CD8-positive, alpha-beta memory T cell (primary cell): ENCODE data around the gene ADAMTS13. TPM values are rescaled to one million over a fixed set of nuclear protein-coding genes. Genes with fewer than 3 reads are reported as not detected.

ENCODE experiments used
- CTCF ChIA-PET: fragments of 350-600 bp; sonication (Branson Sonifier 250); formaldehyde crosslinking; loops from one replicate; lab custom pipeline; 2021; ENCODE audit warnings: antibody characterized with exemption; lab: Charles Lee
- POLR2A ChIA-PET: fragments of 350-600 bp; sonication (Branson Sonifier 250); formaldehyde crosslinking; loops from one replicate; lab custom pipeline; 2021; ENCODE audit warnings: antibody characterized with exemption; lab: Charles Lee
- DNase-seq, 5 donors: peaks; one replicate each; pipeline versions ENCODE4 v3.0.0 to v3.0.0-alpha.2; 2020 to 2022; ENCODE audit warnings: mixed read lengths in 1 of 5
- H3K27ac ChIP-seq: one replicate; pipeline ENCODE4 v1.7.0; 2013; ENCODE audit warnings: low read depth, mild to moderate bottlenecking, low read length, moderate library complexity
- H3K27me3 ChIP-seq: 2 replicates; pipeline ENCODE4 v1.7.0; 2013; ENCODE audit warnings: low read length, mild to moderate bottlenecking; ENCODE audit not compliant: insufficient read depth, poor library complexity, severe bottlenecking
- H3K36me3 ChIP-seq: 2 replicates; pipeline ENCODE4 v1.7.0; 2013; ENCODE audit warnings: mild to moderate bottlenecking, low read length, moderate library complexity; ENCODE audit not compliant: insufficient read depth
- H3K4me1 ChIP-seq: 2 replicates; pipeline ENCODE4 v1.7.0; 2013; ENCODE audit warnings: mild to moderate bottlenecking, low read length, moderate library complexity; ENCODE audit not compliant: insufficient read depth
- H3K4me3 ChIP-seq: 2 replicates; pipeline ENCODE4 v1.7.0; 2013; ENCODE audit warnings: mild to moderate bottlenecking, low read length
- H3K9me3 ChIP-seq: 2 replicates; pipeline ENCODE4 v1.7.0; 2013; ENCODE audit warnings: mild to moderate bottlenecking, low read length
- H3K27ac Mint-ChIP-seq, 8 donors: one replicate each; pipeline ENCODE4 v1.8.0; 2020 to 2021; ENCODE audit warnings: mixed read lengths in 8 of 8, mild to moderate bottlenecking in 6 of 8, inconsistent platforms in 3 of 8, moderate library complexity in 3 of 8
- H3K27me3 Mint-ChIP-seq, 2 donors: one replicate each; pipeline ENCODE4 v1.8.0; 2020 to 2021; ENCODE audit warnings: mixed read lengths in 2 of 2, mild to moderate bottlenecking in 1 of 2, moderate library complexity in 1 of 2
- H3K36me3 Mint-ChIP-seq, 3 donors: one replicate each; pipeline ENCODE4 v1.8.0; 2020 to 2021; ENCODE audit warnings: mixed read lengths in 3 of 3, inconsistent platforms in 1 of 3, mild to moderate bottlenecking in 1 of 3
- H3K4me1 Mint-ChIP-seq, 3 donors: one replicate each; pipeline ENCODE4 v1.8.0; 2020 to 2021; ENCODE audit warnings: mixed read lengths in 3 of 3, inconsistent platforms in 1 of 3, mild to moderate bottlenecking in 1 of 3
- H3K4me3 Mint-ChIP-seq, 7 donors: one replicate each; pipeline ENCODE4 v1.8.0; 2020 to 2021; ENCODE audit warnings: mixed read lengths in 7 of 7, mild to moderate bottlenecking in 6 of 7, moderate library complexity in 4 of 7, inconsistent platforms in 2 of 7
- H3K9me3 Mint-ChIP-seq, 5 donors: one replicate each; pipeline ENCODE4 v1.8.0; 2020 to 2022; ENCODE audit warnings: mixed read lengths in 5 of 5, mild to moderate bottlenecking in 3 of 5, moderate library complexity in 2 of 5, inconsistent platforms in 1 of 5
- polyA plus RNA-seq: library from polyadenylated mRNA; unstranded; fragments of 300-500 nt; fragmentation: Illumina TruSeq; gene quantifications from one replicate; pipeline ENCODE4 v1.2.3, GENCODE V29; 2021
- total RNA-seq, 2 experiments: library from RNA; stranded (reverse); gene quantifications; one replicate each; pipeline ENCODE4 v1.2.3, GENCODE V29; 2021

Gene ADAMTS13
- total and polyA plus RNA-seq, 3 experiments from 2014 or later, result 0.32 to 1.1 (median 1.0) TPM

DNA sequence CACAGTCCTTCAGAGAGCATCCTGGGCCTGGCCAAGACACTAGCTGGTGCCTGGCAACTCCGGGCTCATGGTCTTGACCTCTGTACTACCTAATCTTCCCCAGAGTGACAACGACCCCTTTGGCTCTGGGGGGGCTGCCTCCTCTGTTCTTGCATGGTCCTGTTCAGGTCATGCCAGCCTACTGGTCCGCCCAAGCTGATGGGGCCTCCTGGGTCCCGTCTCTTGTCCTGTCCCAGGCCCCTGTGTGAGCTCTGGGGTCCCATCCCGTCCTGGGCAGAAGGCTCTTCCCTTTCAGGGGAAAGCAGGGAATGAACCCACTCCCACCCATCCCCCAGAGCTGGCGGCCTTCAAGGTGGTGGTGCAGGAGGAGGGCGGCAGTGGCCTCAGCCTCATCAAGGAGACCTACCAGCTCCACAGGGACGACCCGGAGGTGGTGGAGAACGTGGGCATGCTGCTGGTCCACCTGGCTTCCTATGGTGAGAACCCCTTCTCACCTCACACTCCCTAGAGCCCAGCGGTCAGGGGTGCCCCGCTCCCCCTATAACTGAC lies 17.6 kb upstream of the ADAMTS13 start:
- Mint-ChIP-seq H3K27me3 (no peaks in the 10 kb centered on the region), H3K4me1 (peaks cover 6 to 8% (median 7%) of the 10 kb centered on the region in 3 donors), H3K27ac (peak overlapping the region in 1 of 8 donors; percentile 14), H3K9me3 (no peaks in the 10 kb centered on the region), H3K4me3 (no peak overlapping the region), H3K36me3 (peaks cover 6 to 50% (median 8%) of the 10 kb centered on the region in 3 donors)
- no peaks in the 10 kb centered on the region for H3K27me3 ChIP-seq
- peaks cover 19% of the 10 kb centered on the region for H3K36me3 ChIP-seq
- ChIA-PET CTCF (interaction anchor here (0.9 to 2.7 kb wide), 9 partner anchors 13 to 219 kb away, joined by 3 to 17 read pairs (median 3); partner anchors contain the start of genes MED22 and RPL7A), POLR2A (no interaction called here)
- H3K27ac ChIP-seq, result no peak overlapping the region
- DNase-seq, result no peak
- H3K9me3 ChIP-seq, result no peaks in the 10 kb centered on the region
- H3K4me1 ChIP-seq, result no peaks in the 10 kb centered on the region
- H3K4me3 ChIP-seq, result no peak overlapping the region

- Mint-ChIP-seq H3K36me3 (peaks cover 6 to 62% (median 10%) of the 10 kb centered on the region in 3 donors), H3K4me3 (no peak overlapping the region), H3K27me3 (no peaks in the 10 kb centered on the region), H3K9me3 (no peaks in the 10 kb centered on the region), H3K27ac (peak overlapping the region in 2 of 8 donors; percentile 22 to 36), H3K4me1 (peaks cover 6 to 8% (median 7%) of the 10 kb centered on the region in 3 donors)
- no peaks in the 10 kb centered on the region for H3K9me3 ChIP-seq
- H3K27ac ChIP-seq, result no peak overlapping the region
- no peak for DNase-seq
- no peaks in the 10 kb centered on the region for H3K27me3 ChIP-seq
- no peaks in the 10 kb centered on the region for H3K4me1 ChIP-seq
- ChIA-PET POLR2A (no interaction called here), CTCF (interaction anchor here (1.1 to 2.7 kb wide), 4 partner anchors 45 to 80 kb away, joined by 3 to 17 read pairs (median 3); no protein-coding TSS in a partner anchor)
- H3K4me3 ChIP-seq, result no peak overlapping the region
- H3K36me3 ChIP-seq, result peaks cover 32% of the 10 kb centered on the region
These were observed 16.4 kb upstream of the ADAMTS13 start for GRCh38 chr9:133405508-133406438.

DNA sequence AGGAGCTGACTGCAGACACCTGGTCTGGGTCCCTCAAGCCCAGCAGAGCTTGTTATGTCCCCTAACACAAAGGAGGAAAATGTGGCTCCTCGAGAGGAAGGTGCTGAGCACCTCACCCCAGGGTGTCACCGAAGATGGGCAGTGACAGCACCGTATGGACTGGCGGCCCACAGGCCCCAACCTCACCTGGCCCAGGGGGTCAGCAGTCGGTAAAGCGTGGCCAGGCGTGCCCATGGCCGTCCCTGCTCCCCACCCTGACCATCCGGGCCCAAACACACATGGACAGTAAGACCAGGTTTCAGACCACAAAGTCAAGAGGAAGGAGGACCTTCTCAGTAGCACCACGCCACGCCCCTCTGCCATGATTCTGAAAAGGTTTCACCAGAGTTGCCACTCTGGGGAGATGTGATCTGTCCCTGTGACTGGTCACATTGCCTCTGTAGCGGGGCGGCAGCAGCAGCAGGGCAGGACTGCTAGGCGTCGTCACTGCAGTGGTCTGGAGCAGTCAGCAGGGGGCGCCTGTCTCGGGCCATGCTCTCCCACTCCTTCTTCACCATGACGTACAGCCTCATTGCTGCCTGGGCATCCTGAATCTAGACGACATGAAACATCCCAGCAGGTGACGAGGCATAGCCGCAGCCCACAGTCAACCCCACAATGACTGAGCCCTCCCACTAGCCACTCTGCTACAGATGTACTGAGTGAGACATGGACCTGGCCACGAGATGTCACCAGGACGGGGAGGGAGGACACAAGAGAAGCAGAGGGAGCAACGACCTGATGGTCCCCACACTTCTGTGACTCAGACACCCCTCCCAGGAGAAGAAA lies 15.5 kb upstream of the ADAMTS13 start:
- Mint-ChIP-seq H3K4me1 (peaks cover 6 to 8% (median 7%) of the 10 kb centered on the region in 3 donors), H3K27me3 (no peaks in the 10 kb centered on the region), H3K36me3 (peaks cover 6 to 69% (median 13%) of the 10 kb centered on the region in 3 donors), H3K9me3 (no peaks in the 10 kb centered on the region), H3K4me3 (no peak overlapping the region), H3K27ac (peak overlapping the region; percentile 64 to 94 (median 87))
- H3K27me3 ChIP-seq, result no peaks in the 10 kb centered on the region
- CTCF ChIA-PET, result interaction anchor here (1.1 to 2.7 kb wide), 3 partner anchors 46 to 79 kb away, joined by 3 to 17 read pairs (median 3); no protein-coding TSS in a partner anchor
- no peaks in the 10 kb centered on the region for H3K4me1 ChIP-seq
- POLR2A ChIA-PET, result no interaction called here
- peak; percentile 70 to 85 (median 71) for DNase-seq
- no peaks in the 10 kb centered on the region for H3K9me3 ChIP-seq
- no peak overlapping the region for H3K4me3 ChIP-seq
- H3K27ac ChIP-seq, result no peak overlapping the region
- H3K36me3 ChIP-seq, result peaks cover 35% of the 10 kb centered on the region

- Histone ChIP-seq H3K4me3 (no peak overlapping the region), H3K27me3 (no peaks in the 10 kb centered on the region), H3K27ac (no peak overlapping the region), H3K9me3 (no peaks in the 10 kb centered on the region), H3K36me3 (peaks cover 42% of the 10 kb centered on the region), H3K4me1 (no peaks in the 10 kb centered on the region)
- peaks cover 6 to 81% (median 13%) of the 10 kb centered on the region in 3 donors for H3K36me3 Mint-ChIP-seq
- no peak overlapping the region for H3K4me3 Mint-ChIP-seq
- H3K4me1 Mint-ChIP-seq, result peaks cover 6 to 8% (median 7%) of the 10 kb centered on the region in 3 donors
- H3K27ac Mint-ChIP-seq, result peak overlapping the region in 1 of 8 donors; percentile 29
- ChIA-PET POLR2A (no interaction called here), CTCF (no interaction called here)
- DNase-seq, result no peak
- H3K9me3 Mint-ChIP-seq, result no peaks in the 10 kb centered on the region
- no peaks in the 10 kb centered on the region for H3K27me3 Mint-ChIP-seq
These were observed 14.1 kb upstream of the ADAMTS13 start for GRCh38 chr9:133408042-133408441.

- Histone ChIP-seq H3K9me3 (no peaks in the 10 kb centered on the region), H3K36me3 (peaks cover 27% of the 10 kb centered on the region), H3K4me1 (peaks cover 20% of the 10 kb centered on the region), H3K27me3 (no peaks in the 10 kb centered on the region), H3K4me3 (no peak overlapping the region), H3K27ac (no peak overlapping the region)
- Mint-ChIP-seq H3K4me3 (peak overlapping the region in 4 of 7 donors; percentile 89 to 90 (median 89)), H3K27ac (peak overlapping the region in 2 of 8 donors; percentile 47 to 86), H3K36me3 (peaks cover 0 to 64% (median 7%) of the 10 kb centered on the region in 3 donors), H3K27me3 (peaks cover 0 to 1% of the 10 kb centered on the region in 2 donors), H3K4me1 (peaks cover 41 to 59% (median 54%) of the 10 kb centered on the region in 3 donors), H3K9me3 (no peaks in the 10 kb centered on the region)
- no peak for DNase-seq
- POLR2A ChIA-PET, result no interaction called here
- CTCF ChIA-PET, result interaction anchor here (1.5 kb wide), 1 partner anchor 73 kb away, joined by 3 read pairs; no protein-coding TSS in a partner anchor
These were observed 7.0 kb upstream of the ADAMTS13 start for GRCh38 chr9:133415170-133415569.

- H3K4me3 ChIP-seq, result peak within 1 kb of the TSS; percentile 75
- no peaks in the 10 kb centered on the region for H3K9me3 ChIP-seq
These were observed 4.4 kb upstream of the ADAMTS13 start, which contains the start of gene REXO4 for GRCh38 chr9:133417541-133418461. REXO4 (minus strand) TSS chr9:133418010; CDS start chr9:133417844, 166 bp downstream.

More at GRCh38 chr9:133417541-133418461, 4.4 kb upstream of the ADAMTS13 start, which contains the start of gene REXO4:
- H3K27ac ChIP-seq, result peak within 1 kb of the TSS; percentile 87
- H3K27ac Mint-ChIP-seq, result peak within 1 kb of the TSS; percentile 84 to 96 (median 91)
- peaks cover 20% of the 10 kb centered on the region for H3K4me1 ChIP-seq
- H3K27me3 ChIP-seq, result no peaks in the 10 kb centered on the region
- peaks cover 10% of the 10 kb centered on the region for H3K36me3 ChIP-seq
- ChIA-PET CTCF (interaction anchor here (1.1 to 2.1 kb wide), 3 partner anchors 13 to 60 kb away, joined by 3 to 6 read pairs (median 4); partner anchors contain the start of gene CACFD1), POLR2A (interaction anchor here (1.0 to 1.2 kb wide), 3 partner anchors 42 to 70 kb away, joined by 3 to 8 read pairs (median 4); partner anchors contain the start of genes CACFD1, MED22 and RPL7A)
- H3K4me1 Mint-ChIP-seq, result peaks cover 47 to 74% (median 70%) of the 10 kb centered on the region in 3 donors
- peaks cover 0 to 41% (median 3%) of the 10 kb centered on the region in 3 donors for H3K36me3 Mint-ChIP-seq
- H3K4me3 Mint-ChIP-seq, result peak within 1 kb of the TSS; percentile 88 to 92 (median 89)
- no peaks in the 10 kb centered on the region for H3K9me3 Mint-ChIP-seq
- DNase-seq, result peak; percentile 58 to 85 (median 80)
- peaks cover 0 to 1% of the 10 kb centered on the region in 2 donors for H3K27me3 Mint-ChIP-seq
